Astrocyte of the spinal cord (primary cell): Measurements from ENCODE around the gene NOP56.

Experiments
- DNase-seq: peaks from one replicate; pipeline ENCODE4 v3.0.0; 2011; ENCODE audit warnings: low read depth, low spot score
- H3K4me3 ChIP-seq: 2 replicates; pipeline ENCODE4 v1.5.1; 2011; ENCODE audit warnings: low read depth, mild to moderate bottlenecking, low read length, moderate library complexity
- in situ Hi-C: cut with HindIII; loops from 2 replicates; pipeline ENCODE4 v1.10.0; 2017; ENCODE audit warnings: low sequenced_read_pairs
- TF ChIP-seq, protein P1 (sequence below): IDR thresholded peaks from 2 replicates; pipeline ENCODE4 v1.5.1; 2012; ENCODE audit warnings: low read depth, mild to moderate bottlenecking, low read length, inconsistent platforms

NOP56 gene

DNA sequence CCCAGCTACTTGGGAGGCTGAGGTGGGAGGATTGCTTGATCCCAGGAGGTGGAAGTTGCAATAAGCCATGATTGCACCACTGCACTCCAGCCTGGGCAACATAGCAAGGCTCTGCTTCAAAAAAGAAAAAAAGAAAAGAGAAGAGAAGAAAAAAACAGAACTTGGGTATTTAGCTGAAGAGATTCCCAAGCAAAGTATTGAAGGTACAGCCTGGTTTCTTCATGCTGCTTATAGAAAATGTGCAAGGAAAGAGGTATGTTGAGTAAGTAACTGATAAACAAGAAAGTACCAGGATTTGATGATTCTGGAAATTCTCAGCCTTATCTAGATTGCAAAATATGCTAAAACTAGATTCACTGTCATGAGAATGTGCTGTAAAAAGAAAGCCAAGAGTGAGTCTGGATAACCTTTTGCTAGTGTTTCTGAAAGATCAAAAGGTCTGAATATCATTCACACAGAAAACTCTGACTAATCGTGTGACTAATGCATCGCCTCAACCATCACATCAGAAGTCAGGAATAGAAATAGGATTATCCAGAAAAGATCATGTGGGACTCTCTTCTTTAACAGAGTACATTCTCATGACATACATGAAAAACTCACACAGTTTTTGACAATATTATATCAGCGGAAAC lies 32.4 kb upstream of the NOP56 start:
- in situ Hi-C loops: no loop called here
- TF ChIP-seq, protein P1, sequence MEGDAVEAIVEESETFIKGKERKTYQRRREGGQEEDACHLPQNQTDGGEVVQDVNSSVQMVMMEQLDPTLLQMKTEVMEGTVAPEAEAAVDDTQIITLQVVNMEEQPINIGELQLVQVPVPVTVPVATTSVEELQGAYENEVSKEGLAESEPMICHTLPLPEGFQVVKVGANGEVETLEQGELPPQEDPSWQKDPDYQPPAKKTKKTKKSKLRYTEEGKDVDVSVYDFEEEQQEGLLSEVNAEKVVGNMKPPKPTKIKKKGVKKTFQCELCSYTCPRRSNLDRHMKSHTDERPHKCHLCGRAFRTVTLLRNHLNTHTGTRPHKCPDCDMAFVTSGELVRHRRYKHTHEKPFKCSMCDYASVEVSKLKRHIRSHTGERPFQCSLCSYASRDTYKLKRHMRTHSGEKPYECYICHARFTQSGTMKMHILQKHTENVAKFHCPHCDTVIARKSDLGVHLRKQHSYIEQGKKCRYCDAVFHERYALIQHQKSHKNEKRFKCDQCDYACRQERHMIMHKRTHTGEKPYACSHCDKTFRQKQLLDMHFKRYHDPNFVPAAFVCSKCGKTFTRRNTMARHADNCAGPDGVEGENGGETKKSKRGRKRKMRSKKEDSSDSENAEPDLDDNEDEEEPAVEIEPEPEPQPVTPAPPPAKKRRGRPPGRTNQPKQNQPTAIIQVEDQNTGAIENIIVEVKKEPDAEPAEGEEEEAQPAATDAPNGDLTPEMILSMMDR: no peak
- DNase-seq: no peak
- H3K4me3 ChIP-seq: no peak overlapping the region

DNA sequence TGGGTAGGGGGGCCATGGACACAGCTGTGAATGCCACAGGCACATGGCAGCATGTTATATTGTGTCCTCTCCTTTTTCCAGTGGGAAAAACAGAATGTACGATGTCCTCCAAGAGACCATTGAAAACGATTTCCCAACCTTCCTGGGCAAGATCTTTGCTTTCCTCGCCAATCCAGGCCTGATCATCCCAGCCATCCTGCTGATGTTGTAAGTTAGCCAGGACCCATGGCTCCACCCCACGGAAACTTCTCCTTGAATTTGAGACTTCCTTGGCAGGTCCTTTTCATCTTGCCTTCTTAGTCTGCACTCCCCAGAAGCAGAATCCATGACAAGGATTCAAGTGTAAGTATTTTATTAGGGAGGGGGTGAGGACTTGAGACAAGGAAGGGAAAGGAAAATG lies 28.2 kb upstream of the NOP56 start:
- TF ChIP-seq, protein P1: no peak
- no peak for DNase-seq
- in situ Hi-C loops: no loop called here
- H3K4me3 ChIP-seq: no peak overlapping the region

DNA sequence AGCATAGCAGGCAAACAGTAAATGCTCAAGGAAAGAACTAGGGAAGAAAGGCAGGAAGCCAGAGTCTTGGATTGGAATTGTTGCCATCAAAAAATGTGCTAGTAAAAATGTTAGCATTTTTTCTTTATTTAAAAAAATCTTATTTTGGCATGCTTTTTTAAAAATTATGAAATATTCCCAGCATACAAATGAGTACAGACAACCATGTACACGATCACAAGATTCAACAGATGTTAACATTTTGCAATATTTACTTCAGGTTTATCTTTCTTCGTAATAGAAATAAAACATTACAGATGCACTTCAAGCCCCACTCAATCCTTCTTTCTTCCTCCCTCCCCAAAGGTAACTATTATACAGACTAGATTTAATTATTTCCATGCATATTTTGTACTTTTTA lies 27.4 kb upstream of the NOP56 start:
- in situ Hi-C loops: no loop called here
- no peak for DNase-seq
- no peak overlapping the region for H3K4me3 ChIP-seq
- TF ChIP-seq, protein P1: no peak

DNA sequence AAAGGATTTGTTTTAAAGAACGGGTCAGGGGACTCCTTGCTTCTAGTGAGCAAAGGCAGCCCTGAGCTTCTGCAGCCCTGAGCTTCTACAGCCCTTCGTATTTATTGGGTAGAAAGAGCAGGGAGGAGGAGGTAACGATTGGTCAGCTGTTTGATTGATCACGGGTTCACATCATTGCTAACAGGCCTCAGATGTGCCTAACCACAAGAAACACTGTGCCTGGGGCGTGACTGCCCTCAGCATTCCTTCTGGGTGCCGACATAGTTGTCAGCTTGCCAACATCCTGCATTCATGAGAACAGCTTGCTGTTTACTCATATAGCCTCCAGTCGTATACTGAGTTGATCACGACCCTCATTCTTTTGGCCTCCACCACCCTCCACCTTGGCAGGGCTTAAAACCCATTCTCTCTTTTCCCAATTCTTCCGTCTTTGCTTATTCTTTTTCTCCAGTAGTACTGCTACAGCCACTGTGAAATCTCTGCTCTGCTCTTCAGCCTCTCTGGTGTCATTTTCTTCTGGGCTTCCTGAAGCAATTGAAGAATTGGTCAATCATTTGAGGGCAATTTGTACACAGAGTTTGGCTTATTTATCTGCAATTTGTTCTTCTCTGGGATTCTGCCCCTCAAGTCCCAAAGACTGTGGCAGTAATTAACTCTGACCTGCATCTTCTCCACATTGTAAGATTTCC lies 25.4 kb upstream of the NOP56 start:
- TF ChIP-seq, protein P1: no peak
- H3K4me3 ChIP-seq: no peak overlapping the region
- in situ Hi-C loops: no loop called here
- peak; percentile 75 for DNase-seq

DNA sequence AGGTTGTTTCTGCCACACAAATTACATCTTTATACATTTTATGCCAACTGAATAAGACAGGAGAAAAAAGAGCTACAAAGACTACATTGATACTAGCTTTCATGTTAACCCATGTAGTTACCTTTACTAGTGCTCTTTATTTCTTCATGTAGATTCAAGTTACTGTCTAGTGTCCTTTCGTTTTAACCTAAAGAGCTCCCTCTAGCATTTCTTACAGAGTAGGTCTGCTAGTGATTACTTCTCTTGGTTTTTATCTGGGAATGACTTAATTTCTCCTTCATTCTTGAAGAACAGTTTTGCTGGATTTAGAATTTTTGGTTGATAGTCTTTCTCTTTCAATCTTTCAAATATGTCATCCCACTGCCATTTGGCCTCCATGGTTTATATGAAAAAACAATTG lies 21.2 kb upstream of the NOP56 start:
- in situ Hi-C loops: no loop called here
- TF ChIP-seq, protein P1: peak; percentile 17
- peak; percentile 29 for DNase-seq
- H3K4me3 ChIP-seq: no peak overlapping the region

DNA sequence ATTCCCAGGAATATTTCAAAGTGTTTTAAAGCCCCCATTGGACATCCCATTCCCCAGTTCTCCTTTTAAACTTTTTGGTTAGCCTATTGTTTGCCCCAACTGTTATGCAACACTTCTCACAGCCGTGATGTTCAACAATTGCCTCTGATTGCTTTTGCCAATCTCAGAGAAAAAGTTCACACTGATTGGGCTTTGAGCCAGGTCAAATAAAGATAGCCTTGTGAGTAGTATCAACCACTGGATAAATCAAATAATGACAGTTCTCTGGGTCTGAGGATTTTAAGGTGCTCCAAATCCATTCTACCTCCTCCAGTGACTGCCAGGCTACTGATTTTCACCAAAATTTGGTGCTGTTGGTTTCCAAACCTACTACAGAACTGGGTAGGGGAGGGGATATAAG lies 19.1 kb upstream of the NOP56 start:
- TF ChIP-seq, protein P1: no peak
- no peak overlapping the region for H3K4me3 ChIP-seq
- in situ Hi-C loops: no loop called here
- no peak for DNase-seq
